ENCODE data around the gene CD46.

CD46 gene

GRCh38 chr1:207844371-207844770 lies 92.5 kb downstream of the CD46 start:
- TF ChIP-seq CTCF (IDR thresholded peaks at IDR 0.05; ENCODE audit: insufficient read depth, low read depth, low read length, missing control alignments) = no peak
- no peak for DNase-seq (ENCODE audit: low read depth)
- no peak overlapping the region for H3K4me3 ChIP-seq (ENCODE audit: low read depth, low read length)
